ENCODE results near the gene NSD2. TPM values are rescaled to one million over a fixed set of nuclear protein-coding genes. Genes with fewer than 3 reads are reported as not detected.

The NSD2 gene
- total RNA-seq, 1 experiment from 2014 or later: 136 TPM

DNA sequence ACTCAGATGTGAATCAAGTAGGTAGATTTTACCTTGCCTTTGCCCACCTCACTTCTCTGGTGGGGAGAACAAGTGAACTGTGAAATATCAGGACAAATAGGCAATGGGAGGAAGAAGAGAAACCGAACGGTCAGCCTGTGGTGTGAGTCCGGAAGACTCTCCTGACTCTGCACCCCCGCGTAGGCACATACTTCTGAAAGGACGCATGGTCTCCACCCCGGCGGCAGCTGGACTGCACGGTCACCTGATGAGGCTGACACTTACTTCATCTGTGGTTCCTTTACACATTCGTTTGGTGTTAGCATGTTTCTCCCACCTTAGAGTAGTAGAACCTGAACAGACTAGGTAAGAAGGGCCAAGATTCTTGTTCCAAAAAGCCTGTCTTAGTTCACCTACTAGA is 79.2 kb downstream of the NSD2 start:
- Histone ChIP-seq H3K79me2 (ENCODE audit: insufficient read depth, low read length) (no peaks in the 10 kb centered on the region), H4K8ac (replicated peaks; ENCODE audit: insufficient read length, low read depth, low read length) (no peak overlapping the region), H3K27ac (ENCODE audit: insufficient read length, low read depth, low read length) (no peak overlapping the region)

More for the DNA sequence above, 79.2 kb downstream of the NSD2 start:
- TF ChIP-seq, protein P1, sequence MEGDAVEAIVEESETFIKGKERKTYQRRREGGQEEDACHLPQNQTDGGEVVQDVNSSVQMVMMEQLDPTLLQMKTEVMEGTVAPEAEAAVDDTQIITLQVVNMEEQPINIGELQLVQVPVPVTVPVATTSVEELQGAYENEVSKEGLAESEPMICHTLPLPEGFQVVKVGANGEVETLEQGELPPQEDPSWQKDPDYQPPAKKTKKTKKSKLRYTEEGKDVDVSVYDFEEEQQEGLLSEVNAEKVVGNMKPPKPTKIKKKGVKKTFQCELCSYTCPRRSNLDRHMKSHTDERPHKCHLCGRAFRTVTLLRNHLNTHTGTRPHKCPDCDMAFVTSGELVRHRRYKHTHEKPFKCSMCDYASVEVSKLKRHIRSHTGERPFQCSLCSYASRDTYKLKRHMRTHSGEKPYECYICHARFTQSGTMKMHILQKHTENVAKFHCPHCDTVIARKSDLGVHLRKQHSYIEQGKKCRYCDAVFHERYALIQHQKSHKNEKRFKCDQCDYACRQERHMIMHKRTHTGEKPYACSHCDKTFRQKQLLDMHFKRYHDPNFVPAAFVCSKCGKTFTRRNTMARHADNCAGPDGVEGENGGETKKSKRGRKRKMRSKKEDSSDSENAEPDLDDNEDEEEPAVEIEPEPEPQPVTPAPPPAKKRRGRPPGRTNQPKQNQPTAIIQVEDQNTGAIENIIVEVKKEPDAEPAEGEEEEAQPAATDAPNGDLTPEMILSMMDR (conservative IDR thresholded peaks at IDR 0.05): no peak
- Histone ChIP-seq H4K91ac (ENCODE audit: insufficient read length, low read depth, low read length) (no peak overlapping the region), H3K23ac (ENCODE audit: insufficient read length, low read depth, low read length) (no peak overlapping the region), H2BK12ac (ENCODE audit: insufficient read length, low read depth, low read length) (no peak overlapping the region), H3K4ac (ENCODE audit: low read depth, low read length) (no peak overlapping the region), H2BK120ac (ENCODE audit: low read depth, low read length, poor library complexity, severe bottlenecking) (no peak overlapping the region), H2BK15ac (ENCODE audit: low read depth, low read length) (no peak overlapping the region), H3K18ac (ENCODE audit: insufficient read length, low read depth, low read length) (no peak overlapping the region), H2AK5ac (ENCODE audit: insufficient read length, low read length) (no peak overlapping the region), H3K56ac (ENCODE audit: insufficient read length, low read depth, low read length) (no peak overlapping the region), H4K20me1 (ENCODE audit: control insufficient read depth, insufficient read depth, insufficient read length) (no peaks in the 10 kb centered on the region), H3K9ac (ENCODE audit: extremely low read depth, insufficient read length, low read length) (no peak overlapping the region), H3K9me3 (ENCODE audit: control insufficient read depth, low read depth, low read length) (no peaks in the 10 kb centered on the region), H2BK5ac (ENCODE audit: insufficient read length, low read length) (no peak overlapping the region), H3K27me3 (ENCODE audit: insufficient read depth, low read length) (no peaks in the 10 kb centered on the region), H3K79me1 (ENCODE audit: insufficient read depth, low read depth, low read length, poor library complexity, severe bottlenecking) (no peaks in the 10 kb centered on the region), H4K5ac (ENCODE audit: insufficient read length, low read depth, low read length) (no peak overlapping the region), H2AFZ (ENCODE audit: low read length) (no peak overlapping the region), H3K23me2 (ENCODE audit: insufficient read length, low read depth, low read length, poor library complexity, severe bottlenecking) (no peaks in the 10 kb centered on the region), H3K14ac (ENCODE audit: insufficient read depth, low read length) (no peak overlapping the region), H3T11ph (ENCODE audit: low read length) (no peak overlapping the region), H3K4me1 (ENCODE audit: insufficient read depth, low read length) (no peaks in the 10 kb centered on the region), H2BK20ac (ENCODE audit: low read depth, low read length, poor library complexity, severe bottlenecking) (no peak overlapping the region), H3K4me2 (ENCODE audit: insufficient read depth, insufficient read length, low read length) (no peak overlapping the region)
- no peak overlapping the region for H3K27ac Mint-ChIP-seq
- H3K4me3 Mint-ChIP-seq: no peak overlapping the region
- no peak for DNase-seq
- no CpG with 5 or more reads among the region's 10 CpGs for WGBS (ENCODE audit: extremely low coverage, insufficient read length, low lambda C conversion rate)
- no peaks in the 10 kb centered on the region for H3K27me3 Mint-ChIP-seq (ENCODE audit: low read depth)
- no peaks in the 10 kb centered on the region for H3K9me3 Mint-ChIP-seq
- H3K36me3 Mint-ChIP-seq (ENCODE audit: insufficient read depth in 1 of 3, low read depth in 3 of 3): peaks cover 17 to 51% (median 42%) of the 10 kb centered on the region in 3 experiments; a peak in 6 of 7 replicates
- no peaks in the 10 kb centered on the region for H3K4me1 Mint-ChIP-seq

All from H9 (cell line).